Neural cell (in vitro differentiated cells): ENCODE measurements around the gene MEGF6. TPM values are rescaled to one million over a fixed set of nuclear protein-coding genes. Genes with fewer than 3 reads are reported as not detected.

Experiments
- H2AFZ ChIP-seq: fragments of 200-600, 300-800 bp; sonication (generic), shearing (Covaris generic); 2 replicates; pipeline ENCODE4 v1.6.0; 2014; ENCODE audit warnings: low read depth, mild to moderate bottlenecking, antibody characterized with exemption, low read length, moderate library complexity
- H3F3A ChIP-seq: fragments of 200-600 bp; shearing (Covaris generic); 2 replicates; pipeline ENCODE4 v1.6.1; 2016; ENCODE audit warnings: mild to moderate bottlenecking, moderate library complexity, mixed read lengths, antibody characterized with exemption, low read length; ENCODE audit not compliant: insufficient read depth, poor library complexity, severe bottlenecking
- H3K27ac ChIP-seq: fragments of 200-600, 300-800 bp; sonication (generic), shearing (Covaris generic); 2 replicates; pipeline ENCODE4 v1.5.1; 2014; ENCODE audit warnings: mild to moderate bottlenecking, low read length, moderate library complexity
- H3K27me3 ChIP-seq: fragments of 300-800, 200-600 bp; sonication (generic), shearing (Covaris generic); 2 replicates; pipeline ENCODE4 v1.6.0; 2014; ENCODE audit warnings: mild to moderate bottlenecking, low read depth, low read length, moderate library complexity; ENCODE audit not compliant: insufficient read depth
- H3K36me3 ChIP-seq: fragments of 300-800, 200-600 bp; sonication (generic), shearing (Covaris generic); 2 replicates; pipeline ENCODE4 v1.5.1; 2014; ENCODE audit warnings: mild to moderate bottlenecking, antibody characterized with exemption, low read length, moderate library complexity; ENCODE audit not compliant: insufficient read depth
- H3K4me2 ChIP-seq: fragments of 300-800, 200-600 bp; sonication (generic), shearing (Covaris generic); 2 replicates; pipeline ENCODE4 v1.6.0; 2014; ENCODE audit warnings: mild to moderate bottlenecking, low read length
- H3K4me3 ChIP-seq: fragments of 300-800, 200-600 bp; sonication (generic), shearing (Covaris generic); 2 replicates; pipeline ENCODE4 v1.5.1; 2014; ENCODE audit warnings: mild to moderate bottlenecking, low read length, moderate library complexity
- H3K79me2 ChIP-seq: fragments of 200-600 bp; shearing (Covaris generic); replicated peaks from 2 replicates; pipeline ENCODE4 v1.6.0; 2014; ENCODE audit warnings: mild to moderate bottlenecking, low read length, moderate library complexity; ENCODE audit not compliant: insufficient read depth
- H3K9ac ChIP-seq: fragments of 300-800, 200-600 bp; sonication (generic), shearing (Covaris generic); 2 replicates; pipeline ENCODE4 v1.6.1; 2016; ENCODE audit warnings: mild to moderate bottlenecking, low read length, mixed read lengths
- H3K9me2 ChIP-seq: fragments of 200-600 bp; shearing (Covaris generic); 2 replicates; pipeline ENCODE4 v1.6.1; 2016; ENCODE audit warnings: mild to moderate bottlenecking, low read length, mixed read lengths; ENCODE audit not compliant: insufficient read depth
- H3K9me3 ChIP-seq: fragments of 200-600, 300-800 bp; sonication (generic), shearing (Covaris generic); 2 replicates; pipeline ENCODE4 v1.6.1; 2016; ENCODE audit warnings: mild to moderate bottlenecking, mixed run types, low read length, moderate library complexity, mixed read lengths
- H4K20me1 ChIP-seq: fragments of 200-600 bp; shearing (Covaris generic); 2 replicates; pipeline ENCODE4 v1.6.1; 2016; ENCODE audit warnings: mild to moderate bottlenecking, mixed run types; ENCODE audit not compliant: insufficient read depth
- CTCF ChIP-seq: fragments of 450-650 bp; IDR thresholded peaks from 2 replicates; pipeline ENCODE4 v1.5.1; 2014; ENCODE audit warnings: antibody characterized with exemption, mild to moderate bottlenecking, moderate library complexity; ENCODE audit not compliant: poor library complexity, severe bottlenecking
- EP300 ChIP-seq: fragments of 450-650 bp; conservative IDR thresholded peaks from 2 replicates; pipeline ENCODE4 v1.6.1; 2014; ENCODE audit warnings: antibody characterized with exemption, mild to moderate bottlenecking, moderate library complexity; ENCODE audit not compliant: poor library complexity, severe bottlenecking
- EZH2 ChIP-seq: fragments of 200-600, 300-800 bp; shearing (Covaris generic), sonication (generic); IDR thresholded peaks from 2 replicates; pipeline ENCODE4 v1.6.1; 2014; ENCODE audit warnings: antibody characterized with exemption, low read length, borderline replicate concordance, mild to moderate bottlenecking; ENCODE audit not compliant: insufficient read depth, poor library complexity, severe bottlenecking
- MXI1 ChIP-seq: fragments of 450-650 bp; conservative IDR thresholded peaks from 2 replicates; pipeline ENCODE4 v1.6.1; 2014; ENCODE audit warnings: antibody characterized with exemption, mild to moderate bottlenecking; ENCODE audit not compliant: poor library complexity, severe bottlenecking
- POLR2AphosphoS5 ChIP-seq: IDR thresholded peaks from 2 replicates; pipeline ENCODE4 v1.6.1; 2012
- RAD21 ChIP-seq: fragments of 450-650 bp; conservative IDR thresholded peaks from 2 replicates; pipeline ENCODE4 v1.6.1; 2014; ENCODE audit warnings: antibody characterized with exemption, mild to moderate bottlenecking, moderate library complexity
- REST ChIP-seq: IDR thresholded peaks from 2 replicates; pipeline ENCODE4 v1.6.1; 2012; ENCODE audit warnings: borderline replicate concordance
- SMC3 ChIP-seq: fragments of 450-650 bp; conservative IDR thresholded peaks from 2 replicates; pipeline ENCODE4 v1.6.1; 2014; ENCODE audit warnings: antibody characterized with exemption, mild to moderate bottlenecking, moderate library complexity; ENCODE audit not compliant: poor library complexity
- TAF1 ChIP-seq: IDR thresholded peaks from 2 replicates; pipeline ENCODE4 v1.6.1; 2012; ENCODE audit warnings: low read depth
- polyA plus RNA-seq: library from polyadenylated mRNA; depleted of rRNA; stranded (reverse); fragments of >200 nt; gene quantifications from 2 replicates; pipeline ENCODE4 v1.2.3, GENCODE V29; 2014

The MEGF6 gene
- polyA plus RNA-seq, 1 donor from 2014 or later, result 6.0 TPM

- H3K36me3 ChIP-seq, result no peaks in the 10 kb centered on the region
- TF ChIP-seq CTCF, result no peak
- no peak for TF ChIP-seq MXI1
- TF ChIP-seq EZH2, result no peak
- TF ChIP-seq EP300, result no peak
Observed at GRCh38 chr1:3588395-3588794, 22.9 kb downstream of the MEGF6 start.

GRCh38 chr1:3586986-3587759, 24.1 kb downstream of the MEGF6 start:
- TF ChIP-seq EP300, result no peak
- TF ChIP-seq SMC3, result no peak
- no peak for TF ChIP-seq EZH2
- TF ChIP-seq TAF1, result no peak
- TF ChIP-seq POLR2AphosphoS5, result no peak
- TF ChIP-seq CTCF, result no peak
- no peak for TF ChIP-seq RAD21
- no peak for TF ChIP-seq REST
- no peak for TF ChIP-seq MXI1
- Histone ChIP-seq H3K9me3 (no peaks in the 10 kb centered on the region), H3K27me3 (no peaks in the 10 kb centered on the region), H3K4me3 (no peak overlapping the region), H3F3A (no peaks in the 10 kb centered on the region), H2AFZ (no peak overlapping the region), H3K9ac (no peak overlapping the region), H3K4me2 (no peak overlapping the region), H4K20me1 (no peaks in the 10 kb centered on the region), H3K36me3 (no peaks in the 10 kb centered on the region), H3K27ac (no peak overlapping the region), H3K79me2 (no peaks in the 10 kb centered on the region), H3K9me2 (no peaks in the 10 kb centered on the region)

More at GRCh38 chr1:3588395-3588794, 22.9 kb downstream of the MEGF6 start:
- H4K20me1 ChIP-seq, result no peaks in the 10 kb centered on the region
- no peak overlapping the region for H3K27ac ChIP-seq
- no peaks in the 10 kb centered on the region for H3K27me3 ChIP-seq
- no peak overlapping the region for H3K9ac ChIP-seq
- H3K9me2 ChIP-seq, result no peaks in the 10 kb centered on the region
- H3K9me3 ChIP-seq, result no peaks in the 10 kb centered on the region
- no peak overlapping the region for H3K4me3 ChIP-seq
- no peaks in the 10 kb centered on the region for H3F3A ChIP-seq
- H2AFZ ChIP-seq, result no peak overlapping the region
- H3K4me2 ChIP-seq, result no peak overlapping the region
- H3K79me2 ChIP-seq, result no peaks in the 10 kb centered on the region
